Activated CD8-positive, alpha-beta T cell treated with anti-CD3 and anti-CD28 coated beads for 36 hours (primary cell): ENCODE data around the gene KRT32. TPM values are rescaled to one million over a fixed set of nuclear protein-coding genes. Genes with fewer than 3 reads are reported as not detected.

Source experiments
- ATAC-seq: fragments of 200-7000 bp; cut with Tn5 transposase; one replicate; pipeline ENCODE4 v1.10.0; 2021; ENCODE audit warnings: mild to moderate bottlenecking, moderate library complexity
- CTCF ChIA-PET: fragments of 350-600 bp; sonication (Branson Sonifier 250); formaldehyde crosslinking; loops from one replicate; lab custom pipeline; 2021; ENCODE audit warnings: antibody characterized with exemption; lab: Charles Lee
- POLR2A ChIA-PET: fragments of 350-600 bp; sonication (Branson Sonifier 250); formaldehyde crosslinking; loops from one replicate; lab custom pipeline; 2021; ENCODE audit warnings: antibody characterized with exemption; lab: Charles Lee
- DNase-seq: peaks from one replicate; pipeline ENCODE4 v3.0.0-alpha.2; 2020
- H3K27ac Mint-ChIP-seq: one replicate; pipeline ENCODE4 v1.8.0; 2021; ENCODE audit warnings: mild to moderate bottlenecking, mixed read lengths
- H3K27me3 Mint-ChIP-seq: one replicate; pipeline ENCODE4 v1.8.0; 2021; ENCODE audit warnings: mixed read lengths
- H3K36me3 Mint-ChIP-seq: one replicate; pipeline ENCODE4 v1.8.0; 2021; ENCODE audit warnings: low read depth, mixed read lengths
- H3K4me1 Mint-ChIP-seq: one replicate; pipeline ENCODE4 v1.8.0; 2021; ENCODE audit warnings: low read depth, mixed read lengths
- H3K4me3 Mint-ChIP-seq: one replicate; pipeline ENCODE4 v1.8.0; 2021; ENCODE audit warnings: mild to moderate bottlenecking, moderate library complexity, mixed read lengths
- H3K9me3 Mint-ChIP-seq: one replicate; pipeline ENCODE4 v1.8.0; 2021; ENCODE audit warnings: mixed read lengths
- intact Hi-C: fragments of 100-400 bp; cut with micrococcal nuclease; formaldehyde crosslinking; loops from one replicate; pipeline ENCODE4 v1.10.0; 2022
- total RNA-seq, 2 experiments: library from RNA; stranded (reverse); gene quantifications; one replicate each; pipeline ENCODE4 v1.2.3, GENCODE V29; 2021
- TF ChIP-seq, protein P1 (sequence below): fragments of 200-600 bp; IDR thresholded peaks from one replicate; pipeline ENCODE4 v1.8.0; 2022; ENCODE audit warnings: antibody characterized with exemption, mild to moderate bottlenecking

KRT32 gene
- total RNA-seq, 2 experiments from 2014 or later, result not detected

DNA sequence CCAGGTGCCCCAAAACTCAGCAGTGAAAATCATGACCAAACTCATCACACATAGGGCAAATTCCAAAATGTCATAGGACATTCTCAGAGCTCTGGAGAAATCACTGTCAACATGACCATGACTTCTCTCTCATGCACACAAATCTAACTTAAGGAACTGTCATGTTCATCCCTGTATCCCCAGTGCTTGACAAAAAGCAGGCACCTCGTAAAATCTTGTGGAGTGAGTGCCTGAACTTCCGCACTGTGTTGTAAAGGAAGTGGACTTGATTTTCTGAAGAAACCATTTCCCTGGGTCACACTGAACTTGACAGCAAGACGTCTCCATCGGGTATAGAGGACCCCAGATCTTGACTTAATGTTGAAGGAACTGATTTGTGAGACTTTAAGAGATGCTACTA is 45.6 kb downstream of the KRT32 start:
- no peak for ATAC-seq
- DNase-seq, result no peak
- no peak overlapping the region for H3K4me3 Mint-ChIP-seq
- H3K27ac Mint-ChIP-seq, result no peak overlapping the region
- intact Hi-C loops, result no loop called here
- no peaks in the 10 kb centered on the region for H3K27me3 Mint-ChIP-seq
- ChIA-PET CTCF (no interaction called here), POLR2A (no interaction called here)
- no peaks in the 10 kb centered on the region for H3K9me3 Mint-ChIP-seq
- H3K36me3 Mint-ChIP-seq, result no peaks in the 10 kb centered on the region
- TF ChIP-seq, protein P1, sequence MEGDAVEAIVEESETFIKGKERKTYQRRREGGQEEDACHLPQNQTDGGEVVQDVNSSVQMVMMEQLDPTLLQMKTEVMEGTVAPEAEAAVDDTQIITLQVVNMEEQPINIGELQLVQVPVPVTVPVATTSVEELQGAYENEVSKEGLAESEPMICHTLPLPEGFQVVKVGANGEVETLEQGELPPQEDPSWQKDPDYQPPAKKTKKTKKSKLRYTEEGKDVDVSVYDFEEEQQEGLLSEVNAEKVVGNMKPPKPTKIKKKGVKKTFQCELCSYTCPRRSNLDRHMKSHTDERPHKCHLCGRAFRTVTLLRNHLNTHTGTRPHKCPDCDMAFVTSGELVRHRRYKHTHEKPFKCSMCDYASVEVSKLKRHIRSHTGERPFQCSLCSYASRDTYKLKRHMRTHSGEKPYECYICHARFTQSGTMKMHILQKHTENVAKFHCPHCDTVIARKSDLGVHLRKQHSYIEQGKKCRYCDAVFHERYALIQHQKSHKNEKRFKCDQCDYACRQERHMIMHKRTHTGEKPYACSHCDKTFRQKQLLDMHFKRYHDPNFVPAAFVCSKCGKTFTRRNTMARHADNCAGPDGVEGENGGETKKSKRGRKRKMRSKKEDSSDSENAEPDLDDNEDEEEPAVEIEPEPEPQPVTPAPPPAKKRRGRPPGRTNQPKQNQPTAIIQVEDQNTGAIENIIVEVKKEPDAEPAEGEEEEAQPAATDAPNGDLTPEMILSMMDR, result no peak
- peaks cover 4% of the 10 kb centered on the region for H3K4me1 Mint-ChIP-seq

DNA sequence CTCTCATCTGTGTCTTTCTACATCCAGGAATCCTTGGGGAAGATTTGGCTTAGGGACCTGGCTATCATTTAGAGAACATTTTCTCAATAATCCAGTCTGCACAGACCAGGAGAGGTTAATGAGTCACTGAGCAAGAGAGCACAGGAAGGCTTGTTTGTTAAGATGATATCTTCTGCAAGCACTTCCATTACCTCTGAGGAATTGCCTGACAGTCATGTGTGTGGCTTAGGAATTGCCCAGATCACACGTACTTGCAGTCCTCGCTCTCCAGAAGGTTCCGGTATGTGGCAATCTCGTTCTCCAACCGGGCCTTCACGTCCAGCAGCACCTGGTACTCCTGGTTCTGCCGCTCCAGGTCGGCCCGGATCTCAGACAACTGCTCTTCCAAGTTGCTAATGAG is 46.1 kb downstream of the KRT32 start:
- Mint-ChIP-seq H3K9me3 (no peaks in the 10 kb centered on the region), H3K27ac (no peak overlapping the region), H3K27me3 (no peaks in the 10 kb centered on the region), H3K36me3 (no peaks in the 10 kb centered on the region), H3K4me1 (peaks cover 4% of the 10 kb centered on the region), H3K4me3 (no peak overlapping the region)
- ChIA-PET POLR2A (no interaction called here), CTCF (no interaction called here)
- DNase-seq, result no peak
- no peak for ATAC-seq
- intact Hi-C loops, result no loop called here
- TF ChIP-seq, protein P1, result no peak

GRCh38 chr17:41420134-41420533 is 47.1 kb downstream of the KRT32 start:
- Mint-ChIP-seq H3K4me1 (peaks cover 4% of the 10 kb centered on the region), H3K27ac (no peak overlapping the region), H3K4me3 (no peak overlapping the region), H3K27me3 (no peaks in the 10 kb centered on the region), H3K36me3 (no peaks in the 10 kb centered on the region), H3K9me3 (no peaks in the 10 kb centered on the region)
- ATAC-seq, result no peak
- POLR2A ChIA-PET, result interaction anchor here (0.7 kb wide), 1 partner anchor 52 kb away, joined by 4 read pairs; no protein-coding TSS in a partner anchor
- intact Hi-C loops, result no loop called here
- CTCF ChIA-PET, result no interaction called here
- no peak for DNase-seq
- TF ChIP-seq, protein P1, result no peak

GRCh38 chr17:41419716-41420115 is 47.5 kb downstream of the KRT32 start:
- ChIA-PET CTCF (no interaction called here), POLR2A (no interaction called here)
- TF ChIP-seq, protein P1, result no peak
- DNase-seq (no peak), ATAC-seq (no peak)
- Mint-ChIP-seq H3K9me3 (no peaks in the 10 kb centered on the region), H3K36me3 (no peaks in the 10 kb centered on the region), H3K4me1 (peaks cover 4% of the 10 kb centered on the region), H3K4me3 (no peak overlapping the region), H3K27me3 (no peaks in the 10 kb centered on the region), H3K27ac (no peak overlapping the region)
- intact Hi-C loops, result no loop called here

GRCh38 chr17:41418116-41418860 is 48.9 kb downstream of the KRT32 start:
- ChIA-PET POLR2A (no interaction called here), CTCF (interaction anchor here (0.8 to 2.3 kb wide), 13 partner anchors 8 to 185 kb away, joined by 3 to 19 read pairs (median 3); partner anchors contain the start of gene KRT32)
- intact Hi-C loops, result no loop called here

More at GRCh38 chr17:41418116-41418860, 48.9 kb downstream of the KRT32 start:
- TF ChIP-seq, protein P1, result no peak
- H3K36me3 Mint-ChIP-seq, result no peaks in the 10 kb centered on the region
- H3K4me3 Mint-ChIP-seq, result no peak overlapping the region
- H3K4me1 Mint-ChIP-seq, result peaks cover 4% of the 10 kb centered on the region
- no peak for DNase-seq
- no peaks in the 10 kb centered on the region for H3K27me3 Mint-ChIP-seq
- H3K9me3 Mint-ChIP-seq, result no peaks in the 10 kb centered on the region
- no peak for ATAC-seq
- no peak overlapping the region for H3K27ac Mint-ChIP-seq
